IMR-90 (cell line): ENCODE data around the gene SH3RF1. TPM values are rescaled to one million over a fixed set of nuclear protein-coding genes. Genes with fewer than 3 reads are reported as not detected.
A peak's percentile ranks its signal among the peaks of the same experiment; 100 is the strongest.

Experiments
- ATAC-seq: fragments of 200-7000 bp; cut with Tn5 transposase; 2 replicates; pipeline ENCODE4 v1.9.1; 2020; ENCODE audit warnings: low read depth, mild to moderate bottlenecking, moderate library complexity
- BruUV-seq: library from RNA; stranded (reverse); fragments of 400-500 nt; replicated peaks from 2 replicates; lab custom pipeline; 2021; lab: Mats Ljungman, UMichigan
- CTCF ChIA-PET: fragments of 300-600 bp; formaldehyde crosslinking; extraction: SDS; loops from one replicate; lab custom pipeline; 2021; ENCODE audit warnings: antibody characterized with exemption; lab: Yijun Ruan, JAX
- POLR2A ChIA-PET: fragments of 300-600 bp; sonication (Branson Sonifier 250); formaldehyde crosslinking; loops from one replicate; lab custom pipeline; 2022; ENCODE audit warnings: antibody characterized with exemption; ENCODE audit not compliant: unreplicated experiment; lab: Charles Lee
- DNase-seq: peaks from one replicate; pipeline ENCODE4 v3.0.0; 2013
- H2AFZ ChIP-seq: replicated peaks from 2 replicates; pipeline ENCODE3; 2013; ENCODE audit warnings: low read length, mild to moderate bottlenecking; ENCODE audit not compliant: poor library complexity
- H2AK5ac ChIP-seq: 2 replicates; pipeline ENCODE4 v1.6.1; 2013; ENCODE audit warnings: low read depth, low read length, inconsistent platforms
- H2AK9ac ChIP-seq: replicated peaks from 2 replicates; pipeline ENCODE3; 2013; ENCODE audit warnings: mild to moderate bottlenecking, low read depth, low read length, moderate library complexity; ENCODE audit not compliant: poor library complexity
- H2BK120ac ChIP-seq: 2 replicates; pipeline ENCODE4 v1.6.1; 2013; ENCODE audit warnings: low read depth, low read length, inconsistent platforms
- H2BK15ac ChIP-seq: 3 replicates; pipeline ENCODE4 v1.6.1; 2013; ENCODE audit warnings: low read depth, low read length, inconsistent platforms
- H2BK20ac ChIP-seq: 2 replicates; pipeline ENCODE4 v1.6.1; 2013; ENCODE audit warnings: low read depth, mild to moderate bottlenecking, inconsistent platforms, low read length, moderate library complexity
- H2BK5ac ChIP-seq: 2 replicates; pipeline ENCODE4 v1.6.1; 2013; ENCODE audit warnings: mild to moderate bottlenecking, low read depth, low read length, inconsistent platforms; ENCODE audit not compliant: poor library complexity, severe bottlenecking
- H3K14ac ChIP-seq: replicated peaks from 2 replicates; pipeline ENCODE4 v1.6.1; 2013; ENCODE audit warnings: low read depth, low read length, inconsistent platforms
- H3K18ac ChIP-seq: 2 replicates; pipeline ENCODE4 v1.6.1; 2013; ENCODE audit warnings: low read depth, low read length, control low read depth
- H3K23ac ChIP-seq: 2 replicates; pipeline ENCODE4 v1.6.1; 2013; ENCODE audit warnings: low read depth, low read length, inconsistent platforms
- H3K27ac ChIP-seq: 2 replicates; pipeline ENCODE4 v1.5.1; 2013; ENCODE audit warnings: mild to moderate bottlenecking, control low read depth, low read length; ENCODE audit not compliant: insufficient read depth
- H3K27me3 ChIP-seq: 2 replicates; pipeline ENCODE4 v1.6.1; 2013; ENCODE audit warnings: low read length; ENCODE audit not compliant: control insufficient read depth, insufficient read depth
- H3K36me3 ChIP-seq: 2 replicates; pipeline ENCODE4 v1.6.1; 2013; ENCODE audit warnings: low read length, mixed read lengths; ENCODE audit not compliant: control insufficient read depth, insufficient read depth
- H3K4ac ChIP-seq: 2 replicates; pipeline ENCODE4 v1.6.1; 2013; ENCODE audit warnings: low read depth, low read length, inconsistent platforms
- H3K4me1 ChIP-seq: 2 replicates; pipeline ENCODE4 v1.6.1; 2013; ENCODE audit warnings: low read length, mixed read lengths; ENCODE audit not compliant: control insufficient read depth, insufficient read depth
- H3K4me2 ChIP-seq: 2 replicates; pipeline ENCODE4 v1.6.1; 2013; ENCODE audit warnings: low read depth, mild to moderate bottlenecking, control low read depth, low read length, moderate library complexity
- H3K4me3 ChIP-seq: 2 replicates; pipeline ENCODE4 v1.5.1; 2013; ENCODE audit warnings: low read depth, mild to moderate bottlenecking, control low read depth, low read length, moderate library complexity; ENCODE audit not compliant: insufficient read depth
- H3K56ac ChIP-seq: 2 replicates; pipeline ENCODE4 v1.6.1; 2013; ENCODE audit warnings: low read length, inconsistent platforms; ENCODE audit not compliant: insufficient read depth; ENCODE audit errors: extremely low read depth
- H3K79me1 ChIP-seq, 2 experiments: 2 replicates each; pipeline ENCODE4 v1.6.1; 2013; ENCODE audit warnings: low read length in 2 of 2, inconsistent platforms in 1 of 2, low read depth in 1 of 2
- H3K9ac ChIP-seq: 2 replicates; pipeline ENCODE4 v1.6.1; 2013; ENCODE audit warnings: low read depth, low read length, control low read depth
- H3K9me1 ChIP-seq: 2 replicates; pipeline ENCODE4 v1.6.1; 2013; ENCODE audit warnings: low read length, inconsistent platforms; ENCODE audit not compliant: insufficient read depth
- H3K9me3 ChIP-seq: 2 replicates; pipeline ENCODE4 v1.6.1; 2013; ENCODE audit warnings: low read length; ENCODE audit not compliant: control insufficient read depth, insufficient read depth
- H4K20me1 ChIP-seq: 2 replicates; pipeline ENCODE4 v1.6.1; 2013; ENCODE audit warnings: low read length, inconsistent platforms; ENCODE audit not compliant: insufficient read depth
- H4K5ac ChIP-seq: 2 replicates; pipeline ENCODE4 v1.6.1; 2013; ENCODE audit warnings: mild to moderate bottlenecking, low read depth, low read length, control low read depth
- H4K8ac ChIP-seq, 2 experiments: 2 replicates each; pipeline ENCODE4 v1.6.1; 2013; ENCODE audit warnings: low read depth in 2 of 2, low read length in 2 of 2, control low read depth in 1 of 2, inconsistent platforms in 1 of 2
- H4K91ac ChIP-seq: 2 replicates; pipeline ENCODE4 v1.6.1; 2013; ENCODE audit warnings: low read depth, low read length, inconsistent platforms; ENCODE audit not compliant: insufficient read depth
- MAFK ChIP-seq: IDR thresholded peaks from 2 replicates; pipeline ENCODE4 v1.6.1; 2012; ENCODE audit warnings: low read depth, low read length, improper control_type of control experiment
- MXI1 ChIP-seq: IDR thresholded peaks from 2 replicates; pipeline ENCODE4 v1.6.1; 2012; ENCODE audit warnings: low read depth, mild to moderate bottlenecking, low read length, moderate library complexity, borderline replicate concordance
- RAD21 ChIP-seq: IDR thresholded peaks from 2 replicates; pipeline ENCODE4 v1.6.1; 2012; ENCODE audit warnings: low read length, improper control_type of control experiment
- WGBS, 2 experiments: methylation state at CpG; one replicate each; pipeline versions ENCODE4 v1.1.5 to v1.1.7; 2013; ENCODE audit warnings: missing lambda C conversion rate in 2 of 2; ENCODE audit not compliant: insufficient read length in 1 of 2; ENCODE audit errors: extremely low coverage in 2 of 2; 5-methylcytosine and 5-hydroxymethylcytosine counted together
- dilution Hi-C: fragments of 300-500 bp; cut with HindIII; formaldehyde crosslinking; loops from one replicate; pipeline ENCODE4 v1.14.3; 2018; ENCODE audit warnings: low sequenced_read_pairs; ENCODE audit not compliant: unreplicated experiment
- in situ Hi-C: fragments of 300-500 bp; cut with MboI; formaldehyde crosslinking; loops from 3 replicates; pipeline ENCODE4 v1.14.3; 2019; ENCODE audit warnings: low sequenced_read_pairs, inconsistent platforms, mixed read lengths
- intact Hi-C: fragments of 100-400 bp; cut with micrococcal nuclease; formaldehyde crosslinking; loops from 2 replicates; pipeline ENCODE4 v1.10.0; 2022
- polyA plus RNA-seq, 3 experiments: library from polyadenylated mRNA; depleted of rRNA; stranded (reverse); fragments of >200 nt; gene quantifications; 2 replicates each; pipeline ENCODE4 v1.2.3, GENCODE V29; 2012; ENCODE audit warnings: low replicate concordance in 1 of 3
- total RNA-seq: library from RNA; depleted of rRNA; stranded (reverse); fragments of >200 nt; gene quantifications from 2 replicates; pipeline ENCODE4 v1.2.3, GENCODE V29; 2012

The SH3RF1 gene
- total and polyA plus RNA-seq, 2 of the 4 experiments (the other 2 are of a cell fraction): 22.0 to 29.8 TPM

- H2BK120ac ChIP-seq: no peak overlapping the region
- ChIA-PET CTCF (no interaction called here), POLR2A (no interaction called here)
- in situ Hi-C loops: no loop called here
- H3K14ac ChIP-seq: peak overlapping the region; percentile 42
- 0 out of 2 replicates have a peak, but pooled peaks cover 1% of the 10 kb centered on the region for H3K36me3 ChIP-seq
- H3K56ac ChIP-seq: no peak overlapping the region
- H3K79me1 ChIP-seq: peaks cover 21 to 62% of the 10 kb centered on the region in 2 experiments
- H3K27ac ChIP-seq: no peak overlapping the region
- H4K8ac ChIP-seq: 0 out of 4 replicates have a peak overlapping the region, but pooled peaks of 1 of the 2 experiments have one; percentile 29
- H2BK15ac ChIP-seq: no peak overlapping the region
- H3K4me3 ChIP-seq: no peak overlapping the region
- peaks cover 25% of the 10 kb centered on the region for H4K20me1 ChIP-seq
- TF ChIP-seq MXI1 (no peak), RAD21 (no peak), MAFK (0 out of 2 replicates have a peak, but pooled peaks have one; percentile 21)
- H2AK9ac ChIP-seq: no peak overlapping the region
- peak overlapping the region; percentile 10 for H2BK5ac ChIP-seq
- no peak overlapping the region for H2AFZ ChIP-seq
- no peak overlapping the region for H3K9ac ChIP-seq
- H3K4ac ChIP-seq: no peak overlapping the region
- no peak overlapping the region for H4K5ac ChIP-seq
- WGBS, 2 experiments: no CpG with 5 or more reads among the region's 3 CpGs
- intact Hi-C loops: no loop called here
- peak; percentile 19 for ATAC-seq
- no peak overlapping the region for H2AK5ac ChIP-seq
- H4K91ac ChIP-seq: no peak overlapping the region
- DNase-seq: no peak
- no peaks in the 10 kb centered on the region for H3K9me3 ChIP-seq
- no peak overlapping the region for H3K18ac ChIP-seq
- dilution Hi-C loops: no loop called here
- H3K27me3 ChIP-seq: no peaks in the 10 kb centered on the region
- H3K23ac ChIP-seq: peak overlapping the region; percentile 44; the same call in 1 of the 2 replicates
- no peak overlapping the region for H2BK20ac ChIP-seq
- H3K4me2 ChIP-seq: peak overlapping the region; percentile 20; the same call in 1 of the 2 replicates
- H3K4me1 ChIP-seq: peaks cover 10% of the 10 kb centered on the region
- H3K9me1 ChIP-seq: 0 out of 2 replicates have a peak, but pooled peaks cover 3% of the 10 kb centered on the region
- no TSS peak for BruUV-seq
Measured at GRCh38 chr4:169202145-169202699, 68.5 kb downstream of the SH3RF1 start.
